Measurements from ENCODE around the gene MAP3K2.
A peak's percentile ranks its signal among the peaks of the same experiment; 100 is the strongest.

The MAP3K2 gene

DNA sequence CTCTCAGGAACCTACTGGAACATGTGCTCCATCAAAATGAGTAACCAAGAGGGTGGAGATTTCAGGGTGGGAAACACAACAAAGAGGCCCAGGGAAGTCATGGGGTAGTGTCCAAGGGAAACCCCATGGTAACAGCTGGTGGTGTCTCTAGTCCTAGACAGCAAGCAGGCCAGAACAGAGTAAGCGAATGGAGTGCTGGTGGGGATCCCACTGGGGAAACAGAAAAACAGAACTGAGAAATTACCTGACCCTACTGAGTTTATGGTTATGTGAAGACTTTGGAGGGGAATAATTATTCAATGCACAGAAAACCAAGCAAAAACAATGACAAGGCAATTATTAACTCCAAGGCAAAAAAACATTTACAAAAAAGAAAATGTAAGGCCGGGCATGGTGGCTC lies 110.7 kb downstream of the MAP3K2 start:
- no peak for DNase-seq

DNA sequence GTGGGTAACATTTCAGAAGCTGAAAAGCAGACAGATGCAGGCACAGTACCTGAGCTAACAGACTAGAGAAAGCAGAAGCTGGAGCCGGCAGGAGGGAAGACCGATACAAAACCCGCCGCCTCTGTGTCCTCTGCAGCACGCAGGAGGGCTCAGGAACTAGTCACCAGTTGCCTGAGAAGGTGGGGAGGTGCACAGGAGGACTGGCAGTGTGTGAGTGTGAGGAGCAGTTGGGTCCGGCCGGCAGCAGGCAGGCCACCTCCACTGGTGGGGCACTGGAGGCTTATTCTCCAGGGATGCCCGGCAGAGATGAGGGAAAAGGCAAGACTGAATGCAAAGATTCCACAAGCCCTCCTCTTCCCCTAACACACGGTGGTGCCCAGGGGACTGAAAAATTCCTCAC lies 112.0 kb downstream of the MAP3K2 start:
- DNase-seq, result no peak

DNA sequence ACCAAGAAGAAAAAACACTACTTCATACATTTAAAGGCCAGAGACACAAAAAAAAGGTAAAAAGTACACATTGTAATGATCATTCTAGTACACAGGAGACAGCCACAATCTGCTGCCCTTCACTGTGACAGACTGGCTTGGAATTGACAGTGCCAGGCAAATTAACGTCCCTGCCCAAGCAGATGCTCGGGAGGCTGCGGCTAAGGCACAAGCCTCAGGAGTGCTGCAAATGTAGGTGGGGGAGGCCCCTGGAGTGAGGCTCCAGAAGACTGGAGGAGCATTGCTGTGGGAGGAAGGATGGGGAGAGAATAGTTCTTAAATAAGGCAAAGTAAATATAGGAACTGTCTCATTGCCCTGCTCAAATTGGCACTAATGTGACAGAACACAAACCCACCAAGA lies 112.4 kb downstream of the MAP3K2 start:
- no peak for DNase-seq

DNA sequence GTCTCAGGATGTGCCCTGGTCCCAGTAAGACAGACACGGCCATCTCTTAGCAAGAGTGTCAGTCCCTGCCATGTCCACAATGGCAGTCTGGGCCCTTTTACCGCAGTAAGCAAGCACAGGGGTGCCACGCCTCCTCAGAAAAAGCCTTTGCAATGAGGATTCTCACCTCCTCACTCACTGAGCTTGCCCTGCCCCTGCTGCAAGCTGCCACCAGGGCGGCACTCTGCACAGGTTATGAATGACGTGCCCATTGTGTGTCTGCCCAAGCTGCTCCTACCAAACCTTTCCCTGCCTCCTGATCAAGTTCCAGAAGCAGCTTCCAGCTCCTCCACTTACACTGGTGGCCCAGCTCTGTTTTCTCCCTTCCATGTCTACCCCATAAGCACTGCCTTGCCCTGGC lies 117.1 kb downstream of the MAP3K2 start:
- DNase-seq, result no peak

DNA sequence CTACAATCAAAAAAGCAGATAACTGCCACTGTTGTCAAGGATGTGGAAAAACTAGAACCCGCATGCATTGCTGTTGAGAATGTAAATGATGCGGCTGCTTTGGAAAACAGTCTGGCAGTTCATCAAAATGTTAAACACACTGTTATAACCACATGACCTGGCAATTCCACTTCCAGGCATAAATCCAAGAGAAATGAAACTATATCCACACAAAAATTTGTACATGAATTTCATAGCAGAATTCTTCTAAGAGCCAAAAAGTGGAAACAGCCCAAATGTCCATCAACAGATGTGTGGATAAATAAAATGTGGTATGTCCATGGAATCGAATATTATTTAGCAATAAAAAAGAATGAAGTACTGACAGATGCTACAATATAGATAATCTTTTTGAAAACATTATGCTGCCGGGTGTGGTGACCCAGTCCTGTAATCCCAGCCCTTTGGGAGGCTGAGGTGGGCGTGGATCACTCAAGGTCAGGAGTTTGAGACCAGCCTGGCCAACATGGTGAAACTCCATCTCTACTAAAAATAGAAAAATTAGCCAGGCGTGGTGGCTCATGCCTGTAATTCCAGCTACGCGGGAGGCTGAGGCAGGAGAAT lies 125.9 kb downstream of the MAP3K2 start:
- DNase-seq, result no peak

DNA sequence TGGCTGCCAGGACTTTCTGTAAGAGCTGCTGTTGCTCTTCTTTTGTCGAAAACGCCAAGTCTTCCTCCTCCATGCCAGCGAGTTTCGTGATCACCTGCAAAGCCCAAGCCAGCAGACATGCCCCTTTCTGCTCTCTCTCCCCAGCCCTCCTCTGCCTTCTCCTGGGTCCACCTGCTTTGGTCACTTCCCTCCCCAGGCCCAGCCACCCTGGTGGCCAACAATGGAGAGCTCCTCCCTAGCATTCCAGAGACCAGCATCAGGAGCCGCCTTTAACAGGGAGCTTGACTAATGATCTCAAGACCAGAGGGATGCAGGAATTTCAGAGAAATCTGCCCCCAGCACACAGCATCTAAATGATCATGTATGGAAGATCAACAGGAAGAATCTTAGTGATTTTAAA lies 128.4 kb downstream of the MAP3K2 start:
- DNase-seq, result no peak

DNA sequence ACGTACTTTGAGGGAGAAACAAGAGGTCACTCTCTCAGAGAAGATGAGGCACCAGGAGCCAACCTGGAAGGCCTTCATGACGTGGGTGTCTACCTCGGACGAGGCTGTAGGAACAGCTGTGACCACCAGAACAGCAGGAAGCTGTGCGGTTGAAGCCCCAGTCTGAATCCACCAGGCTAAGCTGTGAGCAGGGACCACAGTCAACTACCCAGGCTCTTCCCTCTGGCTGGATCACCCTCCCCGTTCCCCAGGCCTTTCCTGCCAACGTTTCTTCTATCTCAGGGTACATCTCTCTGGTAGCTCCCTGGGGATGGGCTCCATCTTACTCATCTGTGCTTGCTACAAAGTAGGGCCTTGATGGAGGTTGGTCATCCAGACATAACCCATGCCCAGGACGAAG lies 130.9 kb downstream of the MAP3K2 start:
- DNase-seq, result no peak

DNA sequence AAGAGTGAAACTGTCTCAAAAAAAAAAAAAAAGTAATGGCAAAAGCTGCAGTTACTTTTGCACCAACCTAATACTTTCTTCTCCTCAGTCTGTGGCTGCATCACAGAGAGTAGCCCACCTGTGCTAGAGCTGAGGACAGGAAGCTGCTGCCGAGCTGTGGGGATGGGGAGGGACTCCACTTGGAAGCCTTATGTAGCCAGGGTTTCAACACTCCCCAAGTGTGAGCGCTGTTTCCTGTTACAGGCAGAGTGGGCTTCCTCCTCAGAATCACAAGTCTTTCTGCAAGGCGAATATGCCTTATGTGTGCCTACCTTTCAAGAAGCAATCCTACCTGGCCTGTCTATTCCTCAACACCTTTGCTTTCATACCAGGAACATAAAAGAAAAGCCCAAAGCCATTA lies 131.4 kb downstream of the MAP3K2 start:
- DNase-seq, result no peak

DNA sequence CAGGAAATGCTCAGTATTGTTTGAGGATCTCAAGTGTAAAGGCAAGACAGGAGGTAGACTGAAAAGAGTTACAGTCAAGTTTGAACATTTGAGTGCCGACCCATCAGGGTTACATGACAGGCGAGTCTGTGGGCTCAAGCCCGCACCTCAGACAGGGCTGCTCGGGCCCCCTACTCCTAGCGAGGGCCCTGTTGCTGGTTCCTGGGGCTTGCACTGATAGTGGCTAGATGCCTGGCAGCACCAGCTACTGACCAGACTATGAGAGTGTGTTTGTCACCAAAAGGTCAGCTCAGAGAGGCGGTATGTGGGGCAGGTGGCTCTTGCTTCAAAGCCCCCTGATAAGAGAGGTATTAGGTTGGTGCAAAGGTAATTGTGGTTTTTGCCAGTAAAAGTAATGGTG lies 132.1 kb downstream of the MAP3K2 start:
- no peak for DNase-seq

DNA sequence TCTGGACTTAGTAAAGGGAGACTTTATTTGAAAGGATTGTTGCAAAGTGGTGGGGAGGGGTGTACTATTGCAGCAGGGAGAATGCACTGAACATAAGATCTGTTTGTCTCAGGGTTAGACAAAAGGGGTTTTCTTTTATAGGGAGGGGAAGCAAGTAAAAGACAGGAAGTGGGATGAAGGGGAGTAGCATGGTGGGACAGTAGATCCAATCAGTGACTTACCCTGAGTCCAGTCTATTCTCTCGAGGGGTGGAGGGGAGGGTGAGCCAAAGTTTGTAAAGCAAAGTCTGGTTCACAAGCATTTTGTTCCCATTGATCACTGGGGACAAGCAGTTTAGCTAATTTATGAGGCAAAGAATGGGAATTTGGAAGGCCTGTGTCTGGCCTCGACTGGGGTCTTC lies 132.6 kb downstream of the MAP3K2 start:
- DNase-seq, result no peak

DNA sequence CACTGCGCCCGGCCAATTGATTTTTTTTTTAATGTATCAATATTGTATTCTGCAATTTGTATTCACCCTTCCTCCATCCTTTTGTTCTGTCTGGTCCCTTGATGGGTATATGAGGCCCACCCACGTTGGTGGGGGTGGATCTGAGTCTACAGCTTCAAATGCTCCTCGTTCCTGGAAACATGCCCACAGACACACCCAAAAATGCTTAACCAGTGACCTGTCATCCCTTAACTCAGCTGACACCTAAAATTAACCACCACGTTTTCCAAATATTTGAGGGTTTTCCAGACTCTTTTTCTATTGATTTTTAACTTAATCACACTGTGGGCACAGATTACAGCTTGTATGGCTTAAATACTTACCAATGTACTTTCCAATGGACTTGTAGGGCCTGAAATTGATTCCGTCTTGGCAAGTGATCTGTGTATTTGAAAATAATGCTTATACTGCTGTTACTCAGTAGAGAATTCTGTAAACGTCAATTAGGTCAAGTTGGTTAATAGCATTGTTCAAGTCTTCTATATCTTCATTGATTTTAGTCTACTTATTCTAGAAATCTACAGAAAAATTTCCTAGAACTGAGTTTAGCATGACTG lies 133.3 kb downstream of the MAP3K2 start:
- DNase-seq, result peak; percentile 55

Data from EL (cell line).